Measurements from ENCODE around the gene FARP1.

Gene FARP1, protein sequence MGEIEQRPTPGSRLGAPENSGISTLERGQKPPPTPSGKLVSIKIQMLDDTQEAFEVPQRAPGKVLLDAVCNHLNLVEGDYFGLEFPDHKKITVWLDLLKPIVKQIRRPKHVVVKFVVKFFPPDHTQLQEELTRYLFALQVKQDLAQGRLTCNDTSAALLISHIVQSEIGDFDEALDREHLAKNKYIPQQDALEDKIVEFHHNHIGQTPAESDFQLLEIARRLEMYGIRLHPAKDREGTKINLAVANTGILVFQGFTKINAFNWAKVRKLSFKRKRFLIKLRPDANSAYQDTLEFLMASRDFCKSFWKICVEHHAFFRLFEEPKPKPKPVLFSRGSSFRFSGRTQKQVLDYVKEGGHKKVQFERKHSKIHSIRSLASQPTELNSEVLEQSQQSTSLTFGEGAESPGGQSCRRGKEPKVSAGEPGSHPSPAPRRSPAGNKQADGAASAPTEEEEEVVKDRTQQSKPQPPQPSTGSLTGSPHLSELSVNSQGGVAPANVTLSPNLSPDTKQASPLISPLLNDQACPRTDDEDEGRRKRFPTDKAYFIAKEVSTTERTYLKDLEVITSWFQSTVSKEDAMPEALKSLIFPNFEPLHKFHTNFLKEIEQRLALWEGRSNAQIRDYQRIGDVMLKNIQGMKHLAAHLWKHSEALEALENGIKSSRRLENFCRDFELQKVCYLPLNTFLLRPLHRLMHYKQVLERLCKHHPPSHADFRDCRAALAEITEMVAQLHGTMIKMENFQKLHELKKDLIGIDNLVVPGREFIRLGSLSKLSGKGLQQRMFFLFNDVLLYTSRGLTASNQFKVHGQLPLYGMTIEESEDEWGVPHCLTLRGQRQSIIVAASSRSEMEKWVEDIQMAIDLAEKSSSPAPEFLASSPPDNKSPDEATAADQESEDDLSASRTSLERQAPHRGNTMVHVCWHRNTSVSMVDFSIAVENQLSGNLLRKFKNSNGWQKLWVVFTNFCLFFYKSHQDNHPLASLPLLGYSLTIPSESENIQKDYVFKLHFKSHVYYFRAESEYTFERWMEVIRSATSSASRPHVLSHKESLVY

DNA sequence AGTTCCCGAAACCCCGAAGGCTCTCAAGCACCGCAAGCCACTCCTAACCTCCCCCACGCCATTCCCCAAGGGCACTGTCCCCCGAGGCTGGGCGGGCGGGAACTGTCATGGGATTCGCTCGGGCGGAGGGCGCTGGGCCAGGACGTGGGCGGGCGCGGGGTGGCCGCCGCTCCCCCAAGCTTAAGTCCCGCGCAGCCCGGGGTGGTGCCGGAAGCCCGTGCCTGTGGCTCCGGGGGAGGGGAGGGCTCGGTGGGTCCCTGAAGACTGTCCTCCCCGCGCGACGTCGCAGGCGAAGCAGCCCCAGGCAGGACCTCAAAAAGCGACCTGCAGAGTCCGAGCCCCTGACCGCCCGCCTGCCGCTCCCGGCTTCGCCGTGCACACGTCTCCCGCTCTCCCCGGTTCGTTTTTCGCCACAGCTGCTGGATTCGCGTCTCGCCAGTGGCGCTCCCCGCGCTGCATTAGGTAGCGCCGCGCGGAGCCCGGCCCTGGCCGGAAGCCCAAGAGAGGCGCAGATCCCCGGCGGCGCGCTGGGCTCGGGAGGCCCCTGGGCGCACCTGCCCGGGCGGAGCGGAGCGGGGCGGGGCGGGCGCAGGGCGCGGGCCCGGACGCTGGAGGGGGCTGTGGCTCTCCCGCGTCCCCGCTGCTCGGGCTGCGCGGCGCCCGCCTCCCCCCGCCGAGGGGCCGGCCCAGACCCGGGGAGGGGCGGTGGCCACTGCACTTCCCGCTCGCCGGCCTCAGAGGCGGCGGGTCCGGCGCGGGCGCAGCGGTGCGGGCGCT is at the start of gene FARP1:
FARP1 (plus strand) TSS at position 715 of the 777 bp plus-strand sequence. CDS start 70,149 bp downstream, outside the sequence.
- peak within 1 kb of the TSS; percentile 89 for H3K27ac ChIP-seq
- no peak for TF ChIP-seq ZFX (IDR thresholded peaks at IDR 0.05)
- TF ChIP-seq, protein P1, sequence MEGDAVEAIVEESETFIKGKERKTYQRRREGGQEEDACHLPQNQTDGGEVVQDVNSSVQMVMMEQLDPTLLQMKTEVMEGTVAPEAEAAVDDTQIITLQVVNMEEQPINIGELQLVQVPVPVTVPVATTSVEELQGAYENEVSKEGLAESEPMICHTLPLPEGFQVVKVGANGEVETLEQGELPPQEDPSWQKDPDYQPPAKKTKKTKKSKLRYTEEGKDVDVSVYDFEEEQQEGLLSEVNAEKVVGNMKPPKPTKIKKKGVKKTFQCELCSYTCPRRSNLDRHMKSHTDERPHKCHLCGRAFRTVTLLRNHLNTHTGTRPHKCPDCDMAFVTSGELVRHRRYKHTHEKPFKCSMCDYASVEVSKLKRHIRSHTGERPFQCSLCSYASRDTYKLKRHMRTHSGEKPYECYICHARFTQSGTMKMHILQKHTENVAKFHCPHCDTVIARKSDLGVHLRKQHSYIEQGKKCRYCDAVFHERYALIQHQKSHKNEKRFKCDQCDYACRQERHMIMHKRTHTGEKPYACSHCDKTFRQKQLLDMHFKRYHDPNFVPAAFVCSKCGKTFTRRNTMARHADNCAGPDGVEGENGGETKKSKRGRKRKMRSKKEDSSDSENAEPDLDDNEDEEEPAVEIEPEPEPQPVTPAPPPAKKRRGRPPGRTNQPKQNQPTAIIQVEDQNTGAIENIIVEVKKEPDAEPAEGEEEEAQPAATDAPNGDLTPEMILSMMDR (conservative IDR thresholded peaks at IDR 0.05), result peak; percentile 81

DNA sequence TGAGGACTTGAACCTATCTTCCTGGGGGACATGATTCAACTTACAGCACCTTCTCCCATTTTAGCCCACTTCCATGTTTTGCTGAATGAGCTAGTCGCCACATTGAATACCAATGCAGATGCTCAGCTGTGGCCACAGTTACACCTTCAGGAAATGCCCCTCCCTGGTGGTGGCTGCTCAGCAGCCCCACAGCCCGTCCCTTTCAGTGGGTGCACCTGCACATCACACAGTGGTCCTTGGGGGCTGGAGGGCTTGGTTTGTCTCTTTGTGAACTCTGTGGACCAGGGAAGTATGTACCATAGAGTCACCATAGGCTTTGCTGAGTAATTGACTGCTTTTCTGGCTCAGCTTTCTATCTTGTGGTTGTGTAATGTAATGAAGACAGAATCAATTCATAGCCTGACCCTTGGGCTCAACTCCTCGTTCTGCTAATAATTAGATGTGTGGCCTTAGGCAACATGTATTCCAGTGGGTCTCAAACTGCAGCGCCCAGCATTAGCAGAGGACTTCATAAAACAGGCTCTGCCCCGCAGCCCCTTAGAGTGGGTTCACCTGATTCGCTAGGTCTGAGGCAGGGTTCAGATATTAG is 48.1 kb upstream of the FARP1 start:
- no peak overlapping the region for H3K27ac ChIP-seq
- TF ChIP-seq, protein P1 (conservative IDR thresholded peaks at IDR 0.05), result no peak
- TF ChIP-seq ZFX (IDR thresholded peaks at IDR 0.05), result no peak

DNA sequence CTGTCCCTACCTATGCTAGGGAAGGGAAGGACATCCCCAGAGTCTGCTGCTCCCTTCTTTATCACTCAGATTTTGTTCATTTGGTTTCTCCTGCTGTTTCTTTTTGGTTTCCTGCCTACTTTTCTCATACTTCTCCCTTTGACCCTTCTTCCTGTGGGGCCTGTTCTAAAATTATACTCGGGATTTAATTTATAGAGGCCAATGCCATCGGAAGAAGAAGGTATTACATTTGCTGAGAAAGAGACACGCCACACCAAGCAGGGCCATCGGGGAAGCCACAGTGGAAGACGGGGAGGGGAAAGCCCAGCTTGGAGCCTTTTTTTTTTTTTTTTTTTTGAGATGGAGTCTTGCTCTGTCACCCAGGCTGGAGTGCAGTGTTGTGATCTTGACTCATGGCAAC is 46.8 kb upstream of the FARP1 start:
- TF ChIP-seq, protein P1 (conservative IDR thresholded peaks at IDR 0.05), result no peak
- no peak for TF ChIP-seq ZFX (IDR thresholded peaks at IDR 0.05)
- no peak overlapping the region for H3K27ac ChIP-seq

DNA sequence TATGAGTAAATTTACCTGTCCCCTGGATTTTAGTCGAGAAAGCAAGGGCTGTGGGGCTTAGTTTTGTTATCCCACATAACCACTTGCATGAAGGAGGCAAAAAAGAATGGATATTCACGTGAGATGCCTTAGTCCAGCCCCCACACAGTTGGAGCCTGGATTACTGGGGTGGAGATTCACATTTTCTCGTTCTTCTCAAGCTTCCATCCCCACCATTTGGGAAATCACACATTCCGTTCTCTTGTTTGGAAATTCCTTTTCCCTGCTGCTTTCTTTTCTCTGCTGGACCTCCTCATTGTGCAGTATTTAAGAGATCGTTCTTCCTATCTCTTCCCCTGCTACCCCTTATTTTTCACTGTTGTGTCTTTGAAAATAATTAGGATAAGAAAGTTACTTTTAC is 45.1 kb upstream of the FARP1 start:
- H3K27ac ChIP-seq, result no peak overlapping the region

DNA sequence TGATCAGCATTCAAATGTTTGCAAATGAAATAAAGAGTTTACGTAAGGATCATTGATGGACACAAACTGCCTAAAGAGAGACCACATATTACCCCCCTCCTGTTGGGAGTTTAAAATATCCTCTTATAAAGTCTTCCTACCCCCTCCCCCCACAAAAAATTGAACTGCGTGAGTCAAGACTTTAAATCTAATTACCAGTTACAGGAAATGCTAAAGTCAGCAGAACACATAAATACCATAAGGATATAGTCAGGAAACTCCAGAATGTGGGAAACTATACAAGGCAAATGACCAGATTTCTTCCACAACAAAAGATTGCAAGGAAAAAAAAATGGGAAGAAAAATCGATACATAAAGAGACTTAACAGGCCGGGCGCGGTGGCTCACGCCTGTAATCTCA is 44.4 kb upstream of the FARP1 start:
- no peak overlapping the region for H3K27ac ChIP-seq
- TF ChIP-seq, protein P1 (conservative IDR thresholded peaks at IDR 0.05), result no peak
- no peak for TF ChIP-seq ZFX (IDR thresholded peaks at IDR 0.05)

More for the DNA sequence above, 45.1 kb upstream of the FARP1 start:
- TF ChIP-seq, protein P1 (conservative IDR thresholded peaks at IDR 0.05), result no peak
- no peak for TF ChIP-seq ZFX (IDR thresholded peaks at IDR 0.05)

DNA sequence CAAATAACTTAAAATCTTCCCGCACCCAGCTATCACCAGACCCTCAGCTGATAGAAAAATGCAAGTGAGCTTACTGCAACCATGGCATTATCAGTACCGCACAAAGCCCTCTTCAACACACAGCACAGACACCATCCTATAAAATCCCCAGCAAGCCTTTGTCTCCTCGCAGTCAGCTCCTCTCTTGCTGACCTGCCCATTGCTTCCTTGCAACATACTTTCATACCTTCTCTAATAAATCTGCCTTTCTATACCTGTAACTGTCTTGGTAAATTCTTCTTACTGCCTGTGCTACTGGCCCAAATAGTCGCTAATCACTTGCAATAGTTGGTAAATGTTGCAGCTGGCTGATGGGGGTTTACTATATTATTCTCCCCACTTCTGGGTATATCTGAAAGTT is 43.3 kb upstream of the FARP1 start:
- TF ChIP-seq ZFX (IDR thresholded peaks at IDR 0.05), result no peak
- TF ChIP-seq, protein P1 (conservative IDR thresholded peaks at IDR 0.05), result no peak
- no peak overlapping the region for H3K27ac ChIP-seq

Measured in C4-2B (cell line).